Cardiac muscle cell (in vitro differentiated cells and primary cell): Measurements from ENCODE around the gene NDOR1. TPM values are rescaled to one million over a fixed set of nuclear protein-coding genes. Genes with fewer than 3 reads are reported as not detected.

Experiments used
- DNase-seq, 2 donors: peaks; one replicate each; pipeline versions ENCODE4 v3.0.0 to v3.0.0-alpha.2; 2010 to 2017; ENCODE audit warnings: low read depth in 1 of 2, low spot score in 1 of 2
- H3K27ac ChIP-seq: fragments of 200-600 bp; sonication (generic); 2 replicates; pipeline ENCODE4 v1.5.1; 2016
- H3K27me3 ChIP-seq: fragments of 200-600 bp; sonication (generic); 2 replicates; pipeline ENCODE4 v1.6.0; 2016; ENCODE audit warnings: control low read depth
- H3K36me3 ChIP-seq: fragments of 200-600 bp; sonication (generic); 2 replicates; pipeline ENCODE4 v1.5.1; 2016; ENCODE audit warnings: control low read depth
- H3K4me1 ChIP-seq: fragments of 200-600 bp; sonication (generic); 2 replicates; pipeline ENCODE4 v1.8.1; 2017; ENCODE audit warnings: low read depth, mild to moderate bottlenecking, mixed run types
- H3K4me3 ChIP-seq: fragments of 200-600 bp; sonication (generic); 2 replicates; pipeline ENCODE4 v1.5.1; 2016; ENCODE audit warnings: mild to moderate bottlenecking
- H3K9me3 ChIP-seq: fragments of 200-600 bp; sonication (generic); 2 replicates; pipeline ENCODE4 v1.5.1; 2017; ENCODE audit warnings: low read depth, mild to moderate bottlenecking, control low read depth
- CTCF ChIP-seq: IDR thresholded peaks from 2 replicates; pipeline ENCODE4 v1.5.1; 2012; ENCODE audit warnings: low read depth, mild to moderate bottlenecking, low read length
- polyA plus RNA-seq: library from polyadenylated mRNA; unstranded; fragments of >200 nt; fragmentation: Nextera tagmentation; extraction: Ambion mirVana; gene quantifications from 2 replicates; pipeline ENCODE4 v1.2.1, GENCODE V29; 2016
- total RNA-seq: library from RNA; depleted of rRNA; stranded (reverse); fragments of >200 nt; gene quantifications from 2 replicates; pipeline ENCODE4 v1.2.3, GENCODE V29; 2016

NDOR1 gene
- total and polyA plus RNA-seq, 2 experiments from 2014 or later, result 17.5 to 18.1 TPM

GRCh38 chr9:137216188-137216965 lies 10.9 kb downstream of the NDOR1 start:
- Histone ChIP-seq H3K4me1 (peaks cover 25% of the 10 kb centered on the region), H3K27me3 (no peaks in the 10 kb centered on the region), H3K36me3 (no peaks in the 10 kb centered on the region), H3K4me3 (no peak overlapping the region), H3K27ac (no peak overlapping the region), H3K9me3 (no peaks in the 10 kb centered on the region)
- no peak for DNase-seq
- no peak for TF ChIP-seq CTCF

- Histone ChIP-seq H3K36me3 (no peaks in the 10 kb centered on the region), H3K27me3 (no peaks in the 10 kb centered on the region), H3K4me1 (peaks cover 25% of the 10 kb centered on the region), H3K4me3 (no peak overlapping the region), H3K27ac (peak overlapping the region; percentile 90), H3K9me3 (no peaks in the 10 kb centered on the region)
- DNase-seq, result peak; percentile 24 to 76
- TF ChIP-seq CTCF, result no peak
Measured at GRCh38 chr9:137217276-137218211, 12.0 kb downstream of the NDOR1 start.

GRCh38 chr9:137218212-137218753 lies 12.8 kb downstream of the NDOR1 start:
- no peaks in the 10 kb centered on the region for H3K36me3 ChIP-seq
- peaks cover 31% of the 10 kb centered on the region for H3K4me1 ChIP-seq
- TF ChIP-seq CTCF, result no peak
- peak overlapping the region; percentile 90 for H3K27ac ChIP-seq
- H3K27me3 ChIP-seq, result no peaks in the 10 kb centered on the region
- H3K4me3 ChIP-seq, result no peak overlapping the region
- H3K9me3 ChIP-seq, result no peaks in the 10 kb centered on the region
- no peak for DNase-seq

GRCh38 chr9:137218754-137219271 lies 13.3 kb downstream of the NDOR1 start:
- no peak for TF ChIP-seq CTCF
- Histone ChIP-seq H3K4me1 (peaks cover 31% of the 10 kb centered on the region), H3K9me3 (no peaks in the 10 kb centered on the region), H3K27me3 (no peaks in the 10 kb centered on the region), H3K36me3 (no peaks in the 10 kb centered on the region), H3K4me3 (no peak overlapping the region), H3K27ac (peak overlapping the region; percentile 90)
- peak; percentile 65 to 68 for DNase-seq

- DNase-seq, result no peak
Measured at GRCh38 chr9:137219757-137220316, 14.3 kb downstream of the NDOR1 start.

More at GRCh38 chr9:137219757-137220316, 14.3 kb downstream of the NDOR1 start:
- no peak for TF ChIP-seq CTCF
- Histone ChIP-seq H3K4me1 (peaks cover 31% of the 10 kb centered on the region), H3K9me3 (no peaks in the 10 kb centered on the region), H3K4me3 (no peak overlapping the region), H3K27ac (peak overlapping the region; percentile 80), H3K27me3 (no peaks in the 10 kb centered on the region), H3K36me3 (no peaks in the 10 kb centered on the region)
